ENCODE measurements around the gene TMEM39A. TPM values are rescaled to one million over a fixed set of nuclear protein-coding genes. Genes with fewer than 3 reads are reported as not detected.

The TMEM39A gene
- total and polyA plus RNA-seq, 10 of the 15 experiments (the other 5 are each of a cell fraction or from before 2014, with no cell fraction given): 10.8 to 44.7 (median 33.2) TPM

DNA sequence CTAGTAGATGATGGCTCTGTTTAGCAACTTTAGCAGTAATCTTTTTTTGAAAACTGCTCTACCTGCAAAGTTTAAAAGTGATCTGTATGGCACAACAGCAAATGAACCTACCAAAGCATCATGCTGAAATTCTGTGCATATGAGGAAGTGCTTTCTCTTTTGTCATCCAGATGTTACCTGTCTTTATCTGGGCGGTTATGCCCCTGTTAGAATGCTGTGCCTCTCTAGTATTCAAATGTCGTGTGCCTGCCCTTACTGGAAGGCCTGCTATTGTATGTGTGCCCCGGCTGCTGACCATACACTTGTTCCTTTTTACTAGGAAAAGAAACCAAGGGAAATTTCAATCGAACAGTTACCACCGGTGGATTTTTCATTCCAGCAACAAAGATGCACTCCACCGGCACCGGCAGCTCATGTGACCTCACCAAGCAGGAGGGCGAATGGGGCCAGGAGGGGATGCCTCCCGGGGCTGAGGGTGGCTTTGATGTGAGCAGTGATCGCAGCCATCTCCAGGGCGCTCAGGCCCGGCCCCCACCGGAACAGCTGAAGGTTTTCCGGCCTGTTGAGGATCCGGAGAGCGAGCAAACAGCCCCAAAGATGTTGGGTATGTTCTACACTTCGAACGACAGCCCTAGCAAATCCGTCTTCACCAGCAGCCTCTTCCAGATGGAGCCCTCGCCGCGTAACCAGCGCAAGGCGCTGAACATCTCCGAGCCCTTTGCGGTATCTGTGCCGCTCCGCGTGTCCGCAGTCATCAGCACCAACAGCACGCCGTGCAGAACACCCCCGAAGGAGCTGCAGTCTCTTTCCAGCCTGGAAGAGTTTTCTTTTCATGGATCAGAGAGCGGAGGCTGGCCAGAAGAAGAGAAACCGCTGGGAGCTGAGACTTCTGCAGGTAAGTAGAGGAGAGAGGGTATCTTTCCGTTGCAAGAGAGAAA lies 61.6 kb downstream of the TMEM39A start (continued):
- TF ChIP-seq, protein P1, sequence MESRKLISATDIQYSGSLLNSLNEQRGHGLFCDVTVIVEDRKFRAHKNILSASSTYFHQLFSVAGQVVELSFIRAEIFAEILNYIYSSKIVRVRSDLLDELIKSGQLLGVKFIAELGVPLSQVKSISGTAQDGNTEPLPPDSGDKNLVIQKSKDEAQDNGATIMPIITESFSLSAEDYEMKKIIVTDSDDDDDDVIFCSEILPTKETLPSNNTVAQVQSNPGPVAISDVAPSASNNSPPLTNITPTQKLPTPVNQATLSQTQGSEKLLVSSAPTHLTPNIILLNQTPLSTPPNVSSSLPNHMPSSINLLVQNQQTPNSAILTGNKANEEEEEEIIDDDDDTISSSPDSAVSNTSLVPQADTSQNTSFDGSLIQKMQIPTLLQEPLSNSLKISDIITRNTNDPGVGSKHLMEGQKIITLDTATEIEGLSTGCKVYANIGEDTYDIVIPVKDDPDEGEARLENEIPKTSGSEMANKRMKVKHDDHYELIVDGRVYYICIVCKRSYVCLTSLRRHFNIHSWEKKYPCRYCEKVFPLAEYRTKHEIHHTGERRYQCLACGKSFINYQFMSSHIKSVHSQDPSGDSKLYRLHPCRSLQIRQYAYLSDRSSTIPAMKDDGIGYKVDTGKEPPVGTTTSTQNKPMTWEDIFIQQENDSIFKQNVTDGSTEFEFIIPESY (IDR thresholded peaks at IDR 0.05): no peak
- TF ChIP-seq IKZF1 (conservative IDR thresholded peaks at IDR 0.05) (no peak), SPI1 (IDR thresholded peaks at IDR 0.05; ENCODE audit: borderline replicate concordance, insufficient read depth, low read depth, low read length) (peak; percentile 82), TCF12 (IDR thresholded peaks at IDR 0.05; ENCODE audit: low read depth, low read length) (0 out of 2 replicates have a peak, but pooled peaks have one; percentile 19), EED (IDR thresholded peaks at IDR 0.05; ENCODE audit: low read depth) (no peak), MTA3 (IDR thresholded peaks at IDR 0.05; ENCODE audit: borderline replicate concordance, low read length) (no peak), MYC (IDR thresholded peaks at IDR 0.05; ENCODE audit: insufficient read depth, insufficient read length, insufficient replicate concordance, low read length, severe bottlenecking) (no peak)
- TF ChIP-seq, protein P2, sequence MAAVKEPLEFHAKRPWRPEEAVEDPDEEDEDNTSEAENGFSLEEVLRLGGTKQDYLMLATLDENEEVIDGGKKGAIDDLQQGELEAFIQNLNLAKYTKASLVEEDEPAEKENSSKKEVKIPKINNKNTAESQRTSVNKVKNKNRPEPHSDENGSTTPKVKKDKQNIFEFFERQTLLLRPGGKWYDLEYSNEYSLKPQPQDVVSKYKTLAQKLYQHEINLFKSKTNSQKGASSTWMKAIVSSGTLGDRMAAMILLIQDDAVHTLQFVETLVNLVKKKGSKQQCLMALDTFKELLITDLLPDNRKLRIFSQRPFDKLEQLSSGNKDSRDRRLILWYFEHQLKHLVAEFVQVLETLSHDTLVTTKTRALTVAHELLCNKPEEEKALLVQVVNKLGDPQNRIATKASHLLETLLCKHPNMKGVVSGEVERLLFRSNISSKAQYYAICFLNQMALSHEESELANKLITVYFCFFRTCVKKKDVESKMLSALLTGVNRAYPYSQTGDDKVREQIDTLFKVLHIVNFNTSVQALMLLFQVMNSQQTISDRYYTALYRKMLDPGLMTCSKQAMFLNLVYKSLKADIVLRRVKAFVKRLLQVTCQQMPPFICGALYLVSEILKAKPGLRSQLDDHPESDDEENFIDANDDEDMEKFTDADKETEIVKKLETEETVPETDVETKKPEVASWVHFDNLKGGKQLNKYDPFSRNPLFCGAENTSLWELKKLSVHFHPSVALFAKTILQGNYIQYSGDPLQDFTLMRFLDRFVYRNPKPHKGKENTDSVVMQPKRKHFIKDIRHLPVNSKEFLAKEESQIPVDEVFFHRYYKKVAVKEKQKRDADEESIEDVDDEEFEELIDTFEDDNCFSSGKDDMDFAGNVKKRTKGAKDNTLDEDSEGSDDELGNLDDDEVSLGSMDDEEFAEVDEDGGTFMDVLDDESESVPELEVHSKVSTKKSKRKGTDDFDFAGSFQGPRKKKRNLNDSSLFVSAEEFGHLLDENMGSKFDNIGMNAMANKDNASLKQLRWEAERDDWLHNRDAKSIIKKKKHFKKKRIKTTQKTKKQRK (IDR thresholded peaks at IDR 0.05; ENCODE audit: low read depth, low read length): no peak

Data from GM12878 (cell line).